HG03097 (cell line): ENCODE measurements around the gene ANKRD52.
"Not testable (repeated sequence)": the region's sequence is repeated elsewhere in the genome, so short reads cannot be mapped to it uniquely, and the experiment has no call there.

ENCODE experiments used
- ATAC-seq: cut with Tn5 transposase; IDR thresholded peaks from one replicate; pipeline ENCODE4 v1.9.1; 2021; ENCODE audit not compliant: unreplicated experiment, low FRiP score

The ANKRD52 gene

DNA sequence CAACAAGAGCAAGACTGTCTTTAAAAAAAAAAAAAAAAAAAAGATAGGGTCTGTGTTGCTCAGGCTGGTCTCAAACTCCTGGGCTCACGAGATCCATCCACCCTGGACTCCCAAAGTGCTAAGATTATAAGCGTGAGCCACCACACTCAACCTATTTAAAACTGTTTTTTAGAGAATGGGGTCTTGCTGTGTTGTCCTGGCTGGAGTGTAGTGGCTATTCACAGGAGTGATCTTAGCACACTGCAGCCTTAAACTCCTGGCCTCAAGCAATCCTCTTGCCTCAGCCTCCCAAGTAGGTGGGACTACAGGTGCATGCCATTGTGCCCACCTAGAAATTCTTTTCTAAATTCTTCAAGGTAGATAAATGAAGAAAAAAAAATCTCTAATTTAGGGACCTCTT is 16.1 kb upstream of the ANKRD52 start:
- no peak for ATAC-seq

GRCh38 chr12:56272468-56272867 is 14.3 kb upstream of the ANKRD52 start:
- not testable (repeated sequence) for ATAC-seq

GRCh38 chr12:56271031-56271430 is 12.8 kb upstream of the ANKRD52 start:
- ATAC-seq: no peak

GRCh38 chr12:56267443-56268071 is 9.4 kb upstream of the ANKRD52 start:
- peak; percentile 9 for ATAC-seq

- peak; percentile 93 for ATAC-seq
These were observed 8.7 kb upstream of the ANKRD52 start, which contains the start of gene COQ10A for GRCh38 chr12:56266693-56267442. COQ10A (plus strand) TSS chr12:56266942; CDS start chr12:56267119, 177 bp downstream.

- not testable (repeated sequence) for ATAC-seq
These were observed 8.0 kb upstream of the ANKRD52 start for GRCh38 chr12:56266068-56266692.

DNA sequence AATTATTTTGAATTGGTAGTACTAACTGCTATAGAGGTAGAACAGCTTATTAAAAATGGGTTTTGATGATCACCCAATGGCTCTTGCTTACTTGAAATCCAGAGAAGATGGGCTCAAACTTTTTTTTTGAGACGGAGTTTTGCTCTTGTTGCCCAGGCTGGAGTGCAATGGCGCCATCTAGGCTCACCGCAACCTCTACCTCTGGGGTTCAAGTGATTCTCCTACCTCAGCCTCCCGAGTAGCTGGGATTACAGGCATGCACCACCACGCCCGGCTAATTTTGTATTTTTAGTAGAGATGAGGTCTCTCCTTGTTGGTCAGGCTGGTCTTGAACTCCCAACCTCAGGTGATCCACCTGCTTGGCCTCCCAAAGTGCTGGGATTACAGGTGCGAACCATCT is 4.8 kb upstream of the ANKRD52 start:
- not testable (repeated sequence) for ATAC-seq

- ATAC-seq: no peak
These were observed 3.5 kb upstream of the ANKRD52 start for GRCh38 chr12:56261503-56262232.

GRCh38 chr12:56260921-56261320 is 2.7 kb upstream of the ANKRD52 start:
- ATAC-seq: no peak

DNA sequence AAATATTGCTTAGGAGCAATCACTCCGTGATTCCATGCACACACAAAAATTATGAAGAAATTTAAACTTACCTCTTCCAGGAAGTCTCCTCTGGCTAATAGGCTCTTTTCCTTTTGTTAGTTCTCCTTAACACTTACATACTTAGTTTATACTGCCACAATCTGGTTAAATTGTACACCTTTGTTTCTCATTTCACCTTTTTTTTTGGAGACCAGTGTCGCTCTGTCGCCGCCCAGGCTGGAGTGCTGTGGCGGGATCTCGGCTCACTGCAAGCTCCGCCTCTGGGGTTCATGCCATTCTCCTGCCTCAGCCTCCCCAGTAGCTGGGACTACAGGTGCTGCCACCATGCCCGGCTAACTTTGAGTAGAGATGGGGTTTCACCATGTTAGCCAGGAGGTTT is 2.2 kb upstream of the ANKRD52 start:
- ATAC-seq: no peak

GRCh38 chr12:56258820-56259183 is 618 bp upstream of the ANKRD52 start:
- no peak for ATAC-seq

- ATAC-seq: no peak
These were observed 605 bp downstream of the ANKRD52 start for GRCh38 chr12:56257491-56258067.

GRCh38 chr12:56257071-56257470 is 1.1 kb downstream of the ANKRD52 start:
- no peak for ATAC-seq

- no peak for ATAC-seq
These were observed 1.7 kb downstream of the ANKRD52 start for GRCh38 chr12:56256326-56256960.

GRCh38 chr12:56255671-56256070 is 2.5 kb downstream of the ANKRD52 start:
- ATAC-seq: no peak

- ATAC-seq: no peak
These were observed 5.1 kb downstream of the ANKRD52 start for GRCh38 chr12:56253091-56253490.

DNA sequence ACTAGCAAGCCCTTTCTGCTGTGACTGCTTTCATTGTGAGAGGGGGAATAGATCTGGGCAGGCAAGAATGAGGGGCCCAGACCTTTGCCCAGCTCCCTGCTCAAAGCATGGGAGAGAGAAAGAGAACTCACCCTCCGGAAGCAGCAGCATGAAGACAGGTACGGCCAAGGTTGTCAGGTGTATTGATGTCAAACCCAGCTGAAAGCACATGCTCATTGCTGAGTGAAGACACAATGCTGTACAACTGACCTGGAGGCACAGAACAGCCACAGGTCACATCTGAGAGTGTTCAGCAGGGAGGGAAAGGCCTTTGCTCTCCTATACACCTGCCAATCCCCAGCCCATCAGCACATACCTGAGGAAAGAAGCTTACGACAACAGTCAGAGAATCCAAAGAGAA is 5.5 kb downstream of the ANKRD52 start:
- ATAC-seq: no peak

- no peak for ATAC-seq
These were observed 9.5 kb downstream of the ANKRD52 start for GRCh38 chr12:56248711-56249110.

DNA sequence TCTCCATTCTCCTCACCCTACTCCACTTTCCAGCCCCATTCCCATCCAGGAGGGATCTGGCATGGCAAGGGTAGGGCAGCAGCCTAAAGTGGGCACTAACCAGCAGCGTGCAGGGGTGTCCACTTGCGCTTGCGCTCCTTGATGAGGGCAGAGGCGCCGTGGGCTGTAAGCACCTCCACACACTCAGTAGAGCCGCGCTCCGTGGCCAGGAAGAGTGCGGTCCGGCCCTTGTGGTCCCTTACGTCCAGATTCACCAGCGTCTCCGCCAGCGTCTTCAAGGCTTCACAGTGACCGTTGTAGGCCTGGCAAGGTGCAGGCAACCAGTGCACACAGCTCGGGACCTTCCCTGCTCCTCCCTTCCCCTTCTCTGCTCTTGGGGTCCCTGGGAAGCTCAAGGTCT is 10.3 kb downstream of the ANKRD52 start:
- no peak for ATAC-seq

DNA sequence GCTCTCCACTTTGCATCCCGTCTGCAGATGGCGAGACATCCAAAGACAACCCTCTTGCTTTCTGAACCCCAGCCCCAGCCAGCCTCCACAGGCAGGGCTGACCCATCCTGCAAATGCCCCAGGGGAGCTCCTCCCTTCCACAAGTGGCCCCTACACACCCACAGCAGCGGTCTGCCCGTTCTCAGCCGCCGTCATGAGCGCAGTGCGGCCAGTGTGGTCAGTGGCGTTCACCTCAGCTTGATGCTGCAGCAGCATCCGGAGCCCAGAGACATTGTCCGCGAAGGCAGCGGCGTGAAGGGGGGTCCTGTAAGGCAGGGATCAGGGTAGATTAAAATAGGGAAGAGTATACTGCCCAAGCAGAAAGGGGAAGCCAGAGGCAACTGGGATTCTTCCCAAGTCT is 13.7 kb downstream of the ANKRD52 start:
- no peak for ATAC-seq
